Measurements from ENCODE around the gene KRTAP2-3. TPM values are rescaled to one million over a fixed set of nuclear protein-coding genes. Genes with fewer than 3 reads are reported as not detected.

KRTAP2-3 gene
- total and polyA plus RNA-seq, 9 donors: not detected

DNA sequence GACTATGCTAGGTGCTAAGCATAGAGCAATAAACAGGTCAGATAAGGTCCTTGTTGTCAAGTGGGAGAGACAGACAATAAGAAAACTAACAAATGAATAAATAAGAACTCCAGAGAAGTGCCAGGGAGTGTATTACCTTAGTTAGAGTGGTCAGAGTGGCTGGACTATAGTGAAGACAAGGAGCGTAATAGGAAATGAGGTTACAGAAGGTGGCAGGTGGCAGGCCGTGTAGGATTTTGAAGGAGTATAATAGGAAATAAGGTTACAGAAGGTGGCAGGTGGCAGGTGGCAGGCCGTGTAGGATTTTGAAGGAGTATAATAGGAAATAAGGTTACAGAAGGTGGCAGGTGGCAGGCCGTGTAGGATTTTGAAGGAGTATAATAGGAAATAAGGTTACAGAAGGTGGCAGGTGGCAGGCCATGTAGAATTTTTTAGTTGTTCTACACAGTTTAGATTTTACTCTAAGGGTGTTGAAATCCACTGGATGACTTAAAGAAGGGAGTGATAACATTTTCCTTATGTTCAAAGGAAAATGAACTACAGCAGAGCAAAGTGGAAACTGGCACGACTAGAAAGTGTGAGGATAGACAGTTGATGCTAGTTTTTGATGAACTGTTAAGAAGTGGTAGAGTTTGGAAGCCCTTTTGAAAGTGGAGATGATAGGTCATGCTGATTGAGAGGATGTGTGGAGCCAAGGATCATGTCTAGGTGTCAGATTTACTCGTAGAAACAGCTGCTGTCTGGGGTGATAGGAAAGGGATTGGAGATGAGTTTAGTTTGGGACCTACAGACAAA is 47.4 kb downstream of the KRTAP2-3 start:
- no peak overlapping the region for H3K27ac ChIP-seq
- H3K36me3 ChIP-seq: no peaks in the 10 kb centered on the region
- no peaks in the 10 kb centered on the region for H3K4me1 ChIP-seq (ENCODE audit: insufficient read depth)
- no peak overlapping the region for H3K4me3 ChIP-seq
- TF ChIP-seq EP300 (IDR thresholded peaks at IDR 0.05) (no peak), POLR2A (IDR thresholded peaks at IDR 0.05) (no peak)
- TF ChIP-seq, protein P1, sequence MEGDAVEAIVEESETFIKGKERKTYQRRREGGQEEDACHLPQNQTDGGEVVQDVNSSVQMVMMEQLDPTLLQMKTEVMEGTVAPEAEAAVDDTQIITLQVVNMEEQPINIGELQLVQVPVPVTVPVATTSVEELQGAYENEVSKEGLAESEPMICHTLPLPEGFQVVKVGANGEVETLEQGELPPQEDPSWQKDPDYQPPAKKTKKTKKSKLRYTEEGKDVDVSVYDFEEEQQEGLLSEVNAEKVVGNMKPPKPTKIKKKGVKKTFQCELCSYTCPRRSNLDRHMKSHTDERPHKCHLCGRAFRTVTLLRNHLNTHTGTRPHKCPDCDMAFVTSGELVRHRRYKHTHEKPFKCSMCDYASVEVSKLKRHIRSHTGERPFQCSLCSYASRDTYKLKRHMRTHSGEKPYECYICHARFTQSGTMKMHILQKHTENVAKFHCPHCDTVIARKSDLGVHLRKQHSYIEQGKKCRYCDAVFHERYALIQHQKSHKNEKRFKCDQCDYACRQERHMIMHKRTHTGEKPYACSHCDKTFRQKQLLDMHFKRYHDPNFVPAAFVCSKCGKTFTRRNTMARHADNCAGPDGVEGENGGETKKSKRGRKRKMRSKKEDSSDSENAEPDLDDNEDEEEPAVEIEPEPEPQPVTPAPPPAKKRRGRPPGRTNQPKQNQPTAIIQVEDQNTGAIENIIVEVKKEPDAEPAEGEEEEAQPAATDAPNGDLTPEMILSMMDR (IDR thresholded peaks at IDR 0.05): no peak
- no peaks in the 10 kb centered on the region for H3K9me3 ChIP-seq
- DNase-seq: no peak
- WGBS, 3 donors: 72 to 76% (median 74%) methylated on average over 6 of the region's 6 CpGs
- intact Hi-C loops (cut with DNase I): no loop called here
- no peaks in the 10 kb centered on the region for H3K27me3 ChIP-seq

DNA sequence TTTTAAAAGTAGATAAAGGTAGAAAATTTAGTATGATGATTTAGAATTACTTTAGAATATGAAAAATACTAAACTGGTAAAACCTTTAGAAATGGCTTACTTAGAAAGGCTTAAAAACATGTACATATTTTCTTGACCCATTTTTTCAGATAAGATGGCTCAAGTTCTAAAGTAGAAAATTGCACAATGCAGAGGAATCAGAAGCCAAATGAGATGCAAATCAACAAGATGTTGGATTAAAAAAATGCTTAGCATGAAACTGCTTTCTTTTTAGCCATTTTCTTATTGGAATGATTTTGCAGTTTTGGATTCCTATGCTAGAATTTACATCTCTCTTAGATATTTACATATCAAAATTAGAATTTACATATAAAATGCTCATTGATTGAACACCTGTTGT is 49.5 kb downstream of the KRTAP2-3 start:
- Histone ChIP-seq H3K4me1 (ENCODE audit: insufficient read depth) (no peaks in the 10 kb centered on the region), H3K27ac (no peak overlapping the region), H3K9me3 (no peaks in the 10 kb centered on the region), H3K4me3 (no peak overlapping the region), H3K27me3 (no peaks in the 10 kb centered on the region), H3K36me3 (no peaks in the 10 kb centered on the region)
- no peak for DNase-seq
- intact Hi-C loops (cut with DNase I): no loop called here
- TF ChIP-seq POLR2A (IDR thresholded peaks at IDR 0.05) (no peak), EP300 (IDR thresholded peaks at IDR 0.05) (no peak)
- TF ChIP-seq, protein P1 (IDR thresholded peaks at IDR 0.05): no peak

DNA sequence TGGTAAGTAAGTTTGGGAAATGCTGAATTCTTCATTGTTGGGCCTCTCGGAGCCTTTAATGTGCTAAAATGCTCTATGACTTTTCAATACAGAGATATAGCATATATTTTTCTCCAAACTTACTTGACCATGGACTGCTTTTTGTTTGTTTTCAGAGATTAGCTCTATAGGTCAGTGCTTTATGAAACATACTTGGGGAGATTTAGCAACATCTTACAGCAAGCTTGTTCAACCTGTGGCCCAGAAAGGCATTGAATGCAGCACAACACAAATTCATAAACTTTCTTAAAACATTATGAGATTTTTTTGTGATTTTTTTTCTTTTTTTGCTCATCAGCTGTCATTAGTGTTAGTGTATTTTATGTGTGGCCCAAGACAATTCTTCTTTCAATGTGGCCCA is 50.0 kb downstream of the KRTAP2-3 start:
- Histone ChIP-seq H3K36me3 (no peaks in the 10 kb centered on the region), H3K4me3 (no peak overlapping the region), H3K27ac (no peak overlapping the region), H3K9me3 (no peaks in the 10 kb centered on the region), H3K4me1 (ENCODE audit: insufficient read depth) (no peaks in the 10 kb centered on the region), H3K27me3 (no peaks in the 10 kb centered on the region)
- 92 to 97% (median 92%) methylated on average over 1 of the region's 1 CpG for WGBS, 3 donors
- DNase-seq: no peak
- TF ChIP-seq EP300 (IDR thresholded peaks at IDR 0.05): no peak
- TF ChIP-seq, protein P1 (IDR thresholded peaks at IDR 0.05): no peak
- no peak for TF ChIP-seq POLR2A (IDR thresholded peaks at IDR 0.05)
- intact Hi-C loops (cut with DNase I): loop anchor here in 1 of 4 donors (10.0 kb wide), 1 partner anchor 1975 kb away; no protein-coding TSS in a partner anchor

- H3K27ac ChIP-seq: no peak overlapping the region
- intact Hi-C loops (cut with DNase I): loop anchor here in 1 of 4 donors (10.0 kb wide), 1 partner anchor 1975 kb away; no protein-coding TSS in a partner anchor
- DNase-seq: no peak
- no peaks in the 10 kb centered on the region for H3K27me3 ChIP-seq
- no peaks in the 10 kb centered on the region for H3K36me3 ChIP-seq
- 56 to 64% (median 61%) methylated on average over 4 of the region's 4 CpGs for WGBS, 3 donors
- no peaks in the 10 kb centered on the region for H3K4me1 ChIP-seq (ENCODE audit: insufficient read depth)
- H3K4me3 ChIP-seq: no peak overlapping the region
- no peak for TF ChIP-seq POLR2A (IDR thresholded peaks at IDR 0.05)
- no peak for TF ChIP-seq EP300 (IDR thresholded peaks at IDR 0.05)
- TF ChIP-seq, protein P1 (IDR thresholded peaks at IDR 0.05): no peak
- no peaks in the 10 kb centered on the region for H3K9me3 ChIP-seq
These were observed 50.6 kb downstream of the KRTAP2-3 start for GRCh38 chr17:41009301-41009760.

Other genes with a start within 250 kb of the KRTAP2-3 start
Only the 30 nearest of the 38 such genes appear.
- gene KRT20, start 174.9 kb downstream of the KRTAP2-3 start, total RNA-seq: 1 to 10 TPM in 1 of 7 donors, under 1 TPM in 2, not detected in 4; 0.27 to 4.2 (median 0.77) TPM
- under 1 TPM in 1 of 2 donors, not detected in 1; 0.05 TPM for gene KRT20, start 174.9 kb downstream of the KRTAP2-3 start, polyA plus RNA-seq
- gene KRT23, start 122.5 kb downstream of the KRTAP2-3 start, total RNA-seq: 1 to 10 TPM in 3 of 7 donors, under 1 TPM in 2, not detected in 2; 0.22 to 5.0 (median 1.3) TPM
- under 1 TPM; 0.05 to 0.53 TPM for gene KRT23, start 122.5 kb downstream of the KRTAP2-3 start, polyA plus RNA-seq
- gene KRT39, start 93.2 kb downstream of the KRTAP2-3 start, total RNA-seq: under 1 TPM in 1 of 7 donors, not detected in 6; 0.69 TPM
- not detected for gene KRT39, start 93.2 kb downstream of the KRTAP2-3 start, polyA plus RNA-seq
- gene KRT40, start 75.8 kb downstream of the KRTAP2-3 start, total RNA-seq: not detected
- not detected for gene KRT40, start 75.8 kb downstream of the KRTAP2-3 start, polyA plus RNA-seq
- not detected for gene KRTAP3-3, start 66.0 kb downstream of the KRTAP2-3 start, total RNA-seq
- not detected for gene KRTAP3-3, start 66.0 kb downstream of the KRTAP2-3 start, polyA plus RNA-seq
- gene KRTAP3-2, start 60.2 kb downstream of the KRTAP2-3 start, total RNA-seq: not detected
- gene KRTAP3-2, start 60.2 kb downstream of the KRTAP2-3 start, polyA plus RNA-seq: not detected
- gene KRTAP3-1, start 51.0 kb downstream of the KRTAP2-3 start, total RNA-seq: not detected
- not detected for gene KRTAP3-1, start 51.0 kb downstream of the KRTAP2-3 start, polyA plus RNA-seq
- not detected for gene KRTAP1-5, start 32.9 kb downstream of the KRTAP2-3 start, total RNA-seq
- under 1 TPM in 1 of 2 donors, not detected in 1; 0.06 TPM for gene KRTAP1-5, start 32.9 kb downstream of the KRTAP2-3 start, polyA plus RNA-seq
- gene KRTAP1-4, start 29.9 kb downstream of the KRTAP2-3 start, total RNA-seq: not detected
- not detected for gene KRTAP1-4, start 29.9 kb downstream of the KRTAP2-3 start, polyA plus RNA-seq
- not detected for gene KRTAP1-3, start 25.2 kb downstream of the KRTAP2-3 start, total RNA-seq
- gene KRTAP1-3, start 25.2 kb downstream of the KRTAP2-3 start, polyA plus RNA-seq: not detected
- not detected for gene KRTAP1-1, start 18.7 kb downstream of the KRTAP2-3 start, total RNA-seq
- not detected for gene KRTAP1-1, start 18.7 kb downstream of the KRTAP2-3 start, polyA plus RNA-seq
- not detected for gene KRTAP2-1, start 12.8 kb downstream of the KRTAP2-3 start, total RNA-seq
- not detected for gene KRTAP2-1, start 12.8 kb downstream of the KRTAP2-3 start, polyA plus RNA-seq
- not detected for gene KRTAP2-2, start 4.9 kb downstream of the KRTAP2-3 start, total RNA-seq
- gene KRTAP2-2, start 4.9 kb downstream of the KRTAP2-3 start, polyA plus RNA-seq: not detected
- gene KRTAP2-4, start 5.8 kb upstream of the KRTAP2-3 start, total RNA-seq: not detected
- gene KRTAP2-4, start 5.8 kb upstream of the KRTAP2-3 start, polyA plus RNA-seq: not detected
- not detected for gene KRTAP4-7, start 24.0 kb upstream of the KRTAP2-3 start, total RNA-seq
- gene KRTAP4-7, start 24.0 kb upstream of the KRTAP2-3 start, polyA plus RNA-seq: not detected
- not detected for gene KRTAP4-8, start 38.0 kb upstream of the KRTAP2-3 start, total RNA-seq
- gene KRTAP4-8, start 38.0 kb upstream of the KRTAP2-3 start, polyA plus RNA-seq: not detected
- gene KRTAP4-16, start 42.1 kb upstream of the KRTAP2-3 start, total RNA-seq: not detected
- not detected for gene KRTAP4-16, start 42.1 kb upstream of the KRTAP2-3 start, polyA plus RNA-seq
- gene KRTAP4-9, start 45.3 kb upstream of the KRTAP2-3 start, total RNA-seq: not detected
- gene KRTAP4-9, start 45.3 kb upstream of the KRTAP2-3 start, polyA plus RNA-seq: not detected
- gene KRTAP4-11, start 58.3 kb upstream of the KRTAP2-3 start, total RNA-seq: not detected
- gene KRTAP4-11, start 58.3 kb upstream of the KRTAP2-3 start, polyA plus RNA-seq: not detected
- not detected for gene KRTAP4-12, start 64.1 kb upstream of the KRTAP2-3 start, total RNA-seq
- gene KRTAP4-12, start 64.1 kb upstream of the KRTAP2-3 start, polyA plus RNA-seq: not detected
- not detected for gene KRTAP4-6, start 80.4 kb upstream of the KRTAP2-3 start, total RNA-seq
- not detected for gene KRTAP4-6, start 80.4 kb upstream of the KRTAP2-3 start, polyA plus RNA-seq
- gene KRTAP4-5, start 89.7 kb upstream of the KRTAP2-3 start, total RNA-seq: not detected
- gene KRTAP4-5, start 89.7 kb upstream of the KRTAP2-3 start, polyA plus RNA-seq: not detected
- gene KRTAP4-4, start 100.6 kb upstream of the KRTAP2-3 start, total RNA-seq: not detected
- not detected for gene KRTAP4-4, start 100.6 kb upstream of the KRTAP2-3 start, polyA plus RNA-seq
- not detected for gene KRTAP4-3, start 108.1 kb upstream of the KRTAP2-3 start, total RNA-seq
- not detected for gene KRTAP4-3, start 108.1 kb upstream of the KRTAP2-3 start, polyA plus RNA-seq
- not detected for gene KRTAP4-2, start 118.1 kb upstream of the KRTAP2-3 start, total RNA-seq
- gene KRTAP4-2, start 118.1 kb upstream of the KRTAP2-3 start, polyA plus RNA-seq: not detected
- gene KRTAP4-1, start 124.8 kb upstream of the KRTAP2-3 start, total RNA-seq: not detected
- not detected for gene KRTAP4-1, start 124.8 kb upstream of the KRTAP2-3 start, polyA plus RNA-seq
- gene KRTAP9-1, start 129.8 kb upstream of the KRTAP2-3 start, total RNA-seq: not detected
- not detected for gene KRTAP9-1, start 129.8 kb upstream of the KRTAP2-3 start, polyA plus RNA-seq
- not detected for gene KRTAP9-2, start 166.5 kb upstream of the KRTAP2-3 start, total RNA-seq
- gene KRTAP9-2, start 166.5 kb upstream of the KRTAP2-3 start, polyA plus RNA-seq: not detected
- gene KRTAP9-3, start 172.3 kb upstream of the KRTAP2-3 start, total RNA-seq: not detected
- not detected for gene KRTAP9-3, start 172.3 kb upstream of the KRTAP2-3 start, polyA plus RNA-seq
- not detected for gene KRTAP9-8, start 177.9 kb upstream of the KRTAP2-3 start, total RNA-seq
- gene KRTAP9-8, start 177.9 kb upstream of the KRTAP2-3 start, polyA plus RNA-seq: not detected

All from ovary (tissue), 9 donors.